Osteocyte (in vitro differentiated cells): ENCODE measurements around the gene ARHGAP27. TPM values are rescaled to one million over a fixed set of nuclear protein-coding genes. Genes with fewer than 3 reads are reported as not detected.

Experiments
- DNase-seq: peaks from one replicate; pipeline ENCODE4 v3.0.0; 2021; ENCODE audit warnings: mixed read lengths; ENCODE audit not compliant: unreplicated experiment; ENCODE audit errors: extremely low spot score
- H3K27ac Mint-ChIP-seq: one replicate; pipeline ENCODE4 v1.8.0; 2021; ENCODE audit warnings: mild to moderate bottlenecking, mixed read lengths; ENCODE audit not compliant: unreplicated experiment
- H3K27me3 Mint-ChIP-seq: one replicate; pipeline ENCODE4 v1.8.0; 2021; ENCODE audit warnings: mixed read lengths; ENCODE audit not compliant: unreplicated experiment
- H3K36me3 Mint-ChIP-seq: one replicate; pipeline ENCODE4 v1.8.0; 2021; ENCODE audit warnings: mixed read lengths; ENCODE audit not compliant: unreplicated experiment
- H3K4me1 Mint-ChIP-seq: one replicate; pipeline ENCODE4 v1.8.0; 2021; ENCODE audit warnings: mixed read lengths; ENCODE audit not compliant: unreplicated experiment
- H3K4me3 Mint-ChIP-seq: one replicate; pipeline ENCODE4 v1.8.0; 2021; ENCODE audit warnings: mild to moderate bottlenecking, moderate library complexity, mixed read lengths; ENCODE audit not compliant: unreplicated experiment
- H3K9me3 Mint-ChIP-seq: one replicate; pipeline ENCODE4 v1.8.0; 2021; ENCODE audit warnings: mixed read lengths; ENCODE audit not compliant: unreplicated experiment
- CTCF ChIP-seq: fragments of 200-600 bp; sonication (generic); IDR thresholded peaks from 2 replicates; pipeline ENCODE4 v1.5.0; 2021; ENCODE audit warnings: antibody characterized with exemption, mild to moderate bottlenecking, moderate library complexity
- total RNA-seq: library from RNA; stranded (reverse); gene quantifications from 2 replicates; pipeline ENCODE4 v1.2.1, GENCODE V29; 2021

ARHGAP27 gene
- total RNA-seq, 1 donor from 2014 or later, result 1.6 TPM

DNA sequence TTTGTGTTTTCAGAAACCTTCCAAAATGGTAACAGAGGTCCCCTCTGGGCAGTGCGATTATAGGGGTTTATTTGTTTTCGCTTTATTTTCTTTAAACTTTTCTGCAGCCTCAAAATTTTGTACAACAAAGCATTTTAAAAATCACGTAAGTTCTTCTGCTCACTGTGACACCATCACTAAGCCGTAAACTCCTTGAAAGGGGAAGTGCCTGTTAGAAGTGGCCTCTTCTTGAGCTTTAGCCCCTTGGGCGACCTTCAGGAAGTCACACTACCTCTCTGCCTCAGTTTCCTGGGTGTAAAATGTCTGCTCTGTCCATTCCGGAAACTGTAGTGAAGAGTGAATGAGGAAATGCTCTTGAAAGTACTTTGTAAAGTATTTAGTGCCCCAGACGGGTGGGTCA, 26.6 kb downstream of the ARHGAP27 start:
- TF ChIP-seq CTCF, result no peak
- H3K36me3 Mint-ChIP-seq, result no peaks in the 10 kb centered on the region
- peaks cover 4% of the 10 kb centered on the region for H3K4me1 Mint-ChIP-seq
- no peaks in the 10 kb centered on the region for H3K9me3 Mint-ChIP-seq
- H3K27ac Mint-ChIP-seq, result no peak overlapping the region
- no peak overlapping the region for H3K4me3 Mint-ChIP-seq
- no peak for DNase-seq
- H3K27me3 Mint-ChIP-seq, result peaks cover 7% of the 10 kb centered on the region

DNA sequence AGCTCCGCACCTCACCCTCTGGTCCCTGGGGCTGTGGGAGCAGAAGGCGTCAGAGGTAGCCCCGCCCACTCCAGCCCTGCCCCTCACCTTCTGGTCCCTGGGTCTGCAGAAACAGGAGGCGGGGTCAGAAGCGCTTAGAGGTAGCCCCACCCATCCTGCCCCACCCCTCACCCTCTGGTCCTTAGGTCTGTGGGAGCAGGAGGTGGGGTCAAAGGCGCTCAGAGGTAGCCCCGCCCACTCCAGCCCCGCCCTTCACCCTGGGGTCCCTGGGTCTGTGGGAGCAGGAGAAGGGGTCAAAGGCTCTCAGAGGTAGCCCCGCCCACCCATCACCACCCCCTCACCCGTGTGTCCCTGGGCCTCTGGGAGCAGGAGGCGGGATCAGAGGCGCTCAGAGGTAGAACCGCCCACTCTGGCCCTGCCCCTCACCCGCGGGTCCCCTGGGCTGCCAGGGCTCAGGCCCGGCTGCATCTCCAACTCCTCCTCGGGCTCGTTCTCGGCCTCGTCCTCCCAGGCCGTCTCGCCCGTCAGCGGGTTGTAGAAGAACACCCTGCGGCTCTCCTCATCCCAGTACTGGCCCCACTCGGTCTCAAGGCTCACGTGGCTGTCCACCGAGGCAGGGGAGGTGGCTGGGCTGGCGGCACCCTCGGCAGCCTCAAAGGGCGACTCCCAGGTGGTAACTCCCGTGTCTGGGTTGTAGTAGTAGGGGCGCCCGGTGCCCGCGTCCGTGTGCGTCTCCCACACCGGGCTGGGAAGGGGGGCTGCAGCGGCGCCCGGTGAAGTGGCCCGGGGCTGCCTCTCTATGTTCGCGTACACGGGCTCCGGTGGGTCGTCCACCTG, 27.2 kb downstream of the ARHGAP27 start:
- Mint-ChIP-seq H3K36me3 (no peaks in the 10 kb centered on the region), H3K4me1 (peaks cover 4% of the 10 kb centered on the region), H3K9me3 (no peaks in the 10 kb centered on the region), H3K27ac (no peak overlapping the region), H3K4me3 (no peak overlapping the region), H3K27me3 (peaks cover 10% of the 10 kb centered on the region)
- no peak for TF ChIP-seq CTCF
- no peak for DNase-seq

- no peak for TF ChIP-seq CTCF
- H3K4me1 Mint-ChIP-seq, result peaks cover 4% of the 10 kb centered on the region
- no peaks in the 10 kb centered on the region for H3K36me3 Mint-ChIP-seq
- no peaks in the 10 kb centered on the region for H3K9me3 Mint-ChIP-seq
- no peak overlapping the region for H3K27ac Mint-ChIP-seq
- peaks cover 10% of the 10 kb centered on the region for H3K27me3 Mint-ChIP-seq
- DNase-seq, result no peak
- H3K4me3 Mint-ChIP-seq, result no peak overlapping the region
Observed at GRCh38 chr17:45404870-45405249, 27.8 kb downstream of the ARHGAP27 start.

GRCh38 chr17:45403906-45404490, 28.7 kb downstream of the ARHGAP27 start:
- Mint-ChIP-seq H3K27ac (no peak overlapping the region), H3K9me3 (no peaks in the 10 kb centered on the region)
- no peak for TF ChIP-seq CTCF

DNA sequence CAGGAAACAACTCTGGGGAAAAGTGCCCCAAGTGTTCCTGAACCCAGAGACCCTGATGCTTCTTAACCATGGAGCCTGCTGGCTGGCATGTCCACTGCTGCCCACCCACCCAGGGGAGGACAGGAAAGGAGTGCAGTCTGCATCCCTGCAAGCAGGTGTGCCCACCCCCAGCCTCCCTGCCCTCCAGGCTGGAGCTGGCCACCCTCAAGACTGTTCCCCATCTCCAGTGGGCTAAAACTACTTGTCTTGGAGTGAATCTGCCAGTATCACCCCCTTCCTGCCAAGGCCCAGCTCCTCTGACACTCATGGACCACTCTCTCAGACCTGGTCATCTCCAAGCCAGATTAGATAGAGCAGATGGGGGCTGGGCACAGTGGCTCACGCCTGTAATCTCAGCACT, 29.8 kb downstream of the ARHGAP27 start:
- Mint-ChIP-seq H3K9me3 (no peaks in the 10 kb centered on the region), H3K27me3 (peaks cover 10% of the 10 kb centered on the region), H3K4me3 (no peak overlapping the region), H3K27ac (no peak overlapping the region), H3K4me1 (no peaks in the 10 kb centered on the region), H3K36me3 (no peaks in the 10 kb centered on the region)
- no peak for TF ChIP-seq CTCF
- no peak for DNase-seq

More at GRCh38 chr17:45403906-45404490, 28.7 kb downstream of the ARHGAP27 start:
- no peak for DNase-seq
- Mint-ChIP-seq H3K4me3 (no peak overlapping the region), H3K27me3 (peaks cover 10% of the 10 kb centered on the region), H3K36me3 (no peaks in the 10 kb centered on the region), H3K4me1 (peaks cover 4% of the 10 kb centered on the region)
